Upper lobe of left lung (tissue), 6 donors: ENCODE results near the gene UNC45B. TPM values are rescaled to one million over a fixed set of nuclear protein-coding genes. Genes with fewer than 3 reads are reported as not detected.
"Not testable (repeated sequence)": the region's sequence is repeated elsewhere in the genome, so short reads cannot be mapped to it uniquely, and the experiment has no call there.

ENCODE experiments used
- ATAC-seq, 2 donors: fragments of 200-7000 bp; cut with Tn5 transposase; one replicate each; pipeline ENCODE4 v1.9.1; 2022; ENCODE audit warnings: mild to moderate bottlenecking in 2 of 2, moderate library complexity in 2 of 2; ENCODE audit not compliant: low FRiP score in 2 of 2
- DNase-seq, 2 donors: peaks; one replicate each; pipeline ENCODE4 v3.0.0-alpha.2; 2019 to 2020
- H3K27ac ChIP-seq, 4 donors: fragments of 200-600 bp; sonication (generic); one replicate each; pipeline ENCODE4 v1.5.1; 2016 to 2019
- H3K27me3 ChIP-seq, 4 donors: fragments of 200-600 bp; sonication (generic); one replicate each; pipeline ENCODE4 v1.5.1; 2017 to 2019
- H3K36me3 ChIP-seq, 4 donors: fragments of 200-600 bp; sonication (generic); one replicate each; pipeline ENCODE4 v1.5.1; 2016 to 2019
- H3K4me1 ChIP-seq, 4 donors: fragments of 200-600 bp; sonication (generic); one replicate each; pipeline ENCODE4 v1.5.1; 2018 to 2019
- H3K4me3 ChIP-seq, 4 donors: fragments of 200-600 bp; sonication (generic); one replicate each; pipeline ENCODE4 v1.5.1; 2017 to 2019; ENCODE audit warnings: mild to moderate bottlenecking in 2 of 4, moderate library complexity in 1 of 4
- H3K9me3 ChIP-seq, 4 donors: fragments of 200-600 bp; sonication (generic); one replicate each; pipeline ENCODE4 v1.5.1; 2018 to 2019
- CTCF ChIP-seq, 6 experiments: fragments of 450-650 bp in 4 of 6; fragments of 200-600 bp in 2 of 6; sonication (generic) in 2 of 6; IDR thresholded peaks; one replicate each; pipeline ENCODE4 v1.5.1; 2016 to 2019; ENCODE audit warnings: antibody characterized with exemption in 6 of 6
- EP300 ChIP-seq, 4 donors: sonication (generic); formaldehyde crosslinking; IDR thresholded peaks; one replicate each; pipeline ENCODE4 v1.5.1; 2017; ENCODE audit warnings: antibody characterized with exemption in 4 of 4, control low read depth in 2 of 4
- POLR2A ChIP-seq, 4 donors: fragments of 450-650 bp; IDR thresholded peaks; one replicate each; pipeline ENCODE4 v1.5.1; 2016 to 2017; ENCODE audit warnings: antibody characterized with exemption in 4 of 4, mild to moderate bottlenecking in 2 of 4
- POLR2AphosphoS5 ChIP-seq, 2 donors: sonication (generic); formaldehyde crosslinking; IDR thresholded peaks; one replicate each; pipeline ENCODE4 v1.5.1; 2017; ENCODE audit warnings: antibody characterized with exemption in 2 of 2
- WGBS, 2 donors: methylation state at CpG; one replicate each; pipeline ENCODE4 v1.1.5; 2017 to 2018; 5-methylcytosine and 5-hydroxymethylcytosine counted together
- total RNA-seq, 6 donors: library from RNA; depleted of rRNA in 4 of 6; stranded (reverse); fragments of >200 nt in 4 of 6; gene quantifications; one replicate each; pipeline versions ENCODE4 v1.1.0 to v1.2.1, GENCODE V29; 2016 to 2021
- donor health status: DM: no; HTN: no; CAD: no; lungs with moderate emphysema.
- donor health status: DM: no; HTN: yes; CAD: no; lungs with severe emphysema.

UNC45B gene
- total RNA-seq, 6 donors from 2014 or later: 0.10 to 0.61 (median 0.20) TPM; not detected in 2

GRCh38 chr17:35103271-35103670 lies 44.3 kb upstream of the UNC45B start:
- Histone ChIP-seq H3K4me1 (no peaks in the 10 kb centered on the region), H3K27me3 (no peaks in the 10 kb centered on the region), H3K4me3 (no peak overlapping the region), H3K27ac (no peak overlapping the region), H3K9me3 (no peaks in the 10 kb centered on the region), H3K36me3 (peaks cover 17 to 64% (median 40%) of the 10 kb centered on the region in 4 donors)
- TF ChIP-seq POLR2AphosphoS5 (IDR thresholded peaks at IDR 0.05) (no peak), POLR2A (IDR thresholded peaks at IDR 0.05) (no peak), EP300 (IDR thresholded peaks at IDR 0.05) (no peak), CTCF (IDR thresholded peaks at IDR 0.05) (no peak)
- DNase-seq (no peak), ATAC-seq (no peak)
- 87 to 92% methylated on average over 5 of the region's 5 CpGs for WGBS, 2 donors

DNA sequence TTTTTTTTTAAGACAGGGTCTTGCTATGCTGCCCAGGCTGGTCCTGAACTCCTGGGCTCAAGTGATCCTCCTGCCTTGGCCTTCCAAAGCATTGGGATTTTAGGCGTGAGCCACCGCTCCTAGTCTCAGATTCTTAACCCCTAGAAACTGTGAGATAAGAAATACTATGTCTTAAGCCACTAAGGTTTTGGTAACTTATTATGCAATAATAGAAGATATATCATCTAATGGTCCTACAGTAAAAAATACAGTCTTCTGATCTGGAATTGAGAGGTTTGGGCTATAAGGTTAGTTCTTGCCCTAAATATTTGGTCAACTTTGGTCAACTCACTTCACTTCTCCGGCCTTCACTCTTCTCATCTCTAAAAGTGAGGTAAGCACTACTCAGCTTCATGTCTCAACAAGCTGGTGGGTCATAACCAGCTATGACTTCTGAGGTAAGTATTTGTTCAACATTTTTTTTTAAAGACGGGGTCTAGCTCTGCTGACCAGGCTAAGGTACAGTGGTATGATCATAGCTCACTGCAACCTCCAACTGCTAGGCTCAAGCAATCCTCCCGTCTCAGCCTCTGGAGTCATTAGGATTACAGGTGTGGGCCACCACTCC lies 42.7 kb upstream of the UNC45B start:
- H3K36me3 ChIP-seq: peaks cover 16 to 54% (median 33%) of the 10 kb centered on the region in 4 donors
- H3K9me3 ChIP-seq: no peaks in the 10 kb centered on the region
- no peak for TF ChIP-seq CTCF (IDR thresholded peaks at IDR 0.05)
- TF ChIP-seq EP300 (IDR thresholded peaks at IDR 0.05): no peak
- TF ChIP-seq POLR2A (IDR thresholded peaks at IDR 0.05): no peak
- no peak for TF ChIP-seq POLR2AphosphoS5 (IDR thresholded peaks at IDR 0.05)
- 93 to 100% methylated on average over 5 of the region's 5 CpGs for WGBS, 2 donors
- ATAC-seq: no peak
- H3K27me3 ChIP-seq: no peaks in the 10 kb centered on the region
- no peak overlapping the region for H3K4me3 ChIP-seq
- DNase-seq: no peak
- H3K4me1 ChIP-seq: no peaks in the 10 kb centered on the region
- H3K27ac ChIP-seq: no peak overlapping the region

- not testable (repeated sequence) for H3K9me3 ChIP-seq, H3K27me3 ChIP-seq, H3K4me3 ChIP-seq, H3K36me3 ChIP-seq, H3K4me1 ChIP-seq, ATAC-seq, DNase-seq, H3K27ac ChIP-seq
- 95 to 98% methylated on average over 17 of the region's 17 CpGs for WGBS, 2 donors
These were observed 36.8 kb upstream of the UNC45B start for GRCh38 chr17:35110791-35111190.

DNA sequence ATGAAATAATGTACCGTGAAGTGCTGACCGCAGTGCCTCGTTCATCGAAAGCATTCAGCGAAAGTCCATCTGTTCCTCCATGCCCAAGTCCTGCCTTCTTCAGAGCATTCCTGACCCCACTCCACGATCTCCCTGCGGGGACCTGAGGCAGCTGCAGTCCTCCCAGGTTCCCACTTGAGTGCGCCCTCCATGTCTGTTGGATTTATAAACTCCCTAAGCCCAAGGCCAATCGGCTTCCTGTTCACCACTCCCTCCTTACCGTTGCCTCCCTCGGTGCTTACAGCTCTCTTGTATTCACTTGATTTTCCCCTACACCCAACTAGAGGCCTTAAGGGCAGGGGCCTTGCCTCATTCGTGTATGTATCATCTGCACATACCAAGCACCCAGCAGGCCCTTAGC lies 30.8 kb upstream of the UNC45B start:
- Histone ChIP-seq H3K4me3 (no peak overlapping the region), H3K4me1 (peaks cover 14 to 29% (median 16%) of the 10 kb centered on the region in 4 donors), H3K27ac (no peak overlapping the region), H3K36me3 (no peaks in the 10 kb centered on the region), H3K27me3 (no peaks in the 10 kb centered on the region), H3K9me3 (no peaks in the 10 kb centered on the region)
- WGBS, 2 donors: 82 to 86% methylated on average over 12 of the region's 12 CpGs
- TF ChIP-seq POLR2AphosphoS5 (IDR thresholded peaks at IDR 0.05): no peak
- DNase-seq (no peak), ATAC-seq (no peak)

DNA sequence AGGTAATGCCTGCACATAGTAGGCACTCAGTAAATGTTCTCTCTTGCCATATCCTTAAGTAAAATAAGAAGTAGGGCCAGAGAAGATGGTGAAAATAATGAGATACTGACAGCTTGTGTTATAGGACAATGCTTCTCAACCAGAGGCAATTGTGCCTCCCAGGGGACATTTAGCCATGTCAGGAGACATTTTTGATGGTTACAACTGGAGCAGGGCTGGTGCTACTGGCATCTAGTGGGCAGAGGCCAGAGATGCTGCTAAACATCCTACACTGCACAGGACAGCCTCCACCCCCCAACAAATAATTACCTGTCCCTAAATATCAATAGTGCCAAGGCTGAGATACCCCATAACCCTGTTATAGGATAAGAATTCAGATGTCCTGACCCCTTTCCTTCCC lies 29.6 kb upstream of the UNC45B start:
- TF ChIP-seq CTCF (IDR thresholded peaks at IDR 0.05) (no peak), EP300 (IDR thresholded peaks at IDR 0.05) (no peak), POLR2A (IDR thresholded peaks at IDR 0.05) (no peak), POLR2AphosphoS5 (IDR thresholded peaks at IDR 0.05) (no peak)
- Histone ChIP-seq H3K27ac (no peak overlapping the region), H3K9me3 (no peaks in the 10 kb centered on the region), H3K4me1 (peaks cover 14 to 29% (median 16%) of the 10 kb centered on the region in 4 donors), H3K36me3 (no peaks in the 10 kb centered on the region), H3K27me3 (no peaks in the 10 kb centered on the region), H3K4me3 (no peak overlapping the region)
- DNase-seq (no peak), ATAC-seq (no peak)
